ENCODE results near the gene DCBLD2. TPM values are rescaled to one million over a fixed set of nuclear protein-coding genes. Genes with fewer than 3 reads are reported as not detected.
"Not testable (repeated sequence)": the region's sequence is repeated elsewhere in the genome, so short reads cannot be mapped to it uniquely, and the experiment has no call there.

The DCBLD2 gene
- total RNA-seq, 1 donor from 2014 or later, result 5.1 TPM

GRCh38 chr3:98887684-98888083, 13.8 kb downstream of the DCBLD2 start:
- no peak overlapping the region for H3K27ac Mint-ChIP-seq
- H3K4me3 Mint-ChIP-seq (ENCODE audit: low read depth), result no peak overlapping the region
- intact Hi-C loops (cut with micrococcal nuclease), result no loop called here
- no peaks in the 10 kb centered on the region for H3K36me3 Mint-ChIP-seq (ENCODE audit: low read depth)
- H3K27me3 Mint-ChIP-seq (ENCODE audit: low read depth), result peaks cover 5% of the 10 kb centered on the region
- no peak for DNase-seq (ENCODE audit: low spot score)
- no peaks in the 10 kb centered on the region for H3K9me3 Mint-ChIP-seq
- H3K4me1 Mint-ChIP-seq (ENCODE audit: low read depth), result peaks cover under 1% of the 10 kb centered on the region

GRCh38 chr3:98886525-98886924, 15.0 kb downstream of the DCBLD2 start:
- peaks cover 3% of the 10 kb centered on the region for H3K27me3 Mint-ChIP-seq (ENCODE audit: low read depth)
- no peaks in the 10 kb centered on the region for H3K4me1 Mint-ChIP-seq (ENCODE audit: low read depth)
- no peak overlapping the region for H3K27ac Mint-ChIP-seq
- intact Hi-C loops (cut with micrococcal nuclease), result no loop called here
- H3K9me3 Mint-ChIP-seq, result no peaks in the 10 kb centered on the region
- no peak for DNase-seq (ENCODE audit: low spot score)
- no peak overlapping the region for H3K4me3 Mint-ChIP-seq (ENCODE audit: low read depth)
- H3K36me3 Mint-ChIP-seq (ENCODE audit: low read depth), result peaks cover 2% of the 10 kb centered on the region

- no peaks in the 10 kb centered on the region for H3K9me3 Mint-ChIP-seq
- H3K4me1 Mint-ChIP-seq (ENCODE audit: low read depth), result no peaks in the 10 kb centered on the region
- H3K27ac Mint-ChIP-seq, result no peak overlapping the region
- DNase-seq (ENCODE audit: low spot score), result no peak
- no peak overlapping the region for H3K4me3 Mint-ChIP-seq (ENCODE audit: low read depth)
- peaks cover 2% of the 10 kb centered on the region for H3K36me3 Mint-ChIP-seq (ENCODE audit: low read depth)
- peaks cover 3% of the 10 kb centered on the region for H3K27me3 Mint-ChIP-seq (ENCODE audit: low read depth)
- intact Hi-C loops (cut with micrococcal nuclease), result no loop called here
These were observed 15.6 kb downstream of the DCBLD2 start for GRCh38 chr3:98885851-98886250.

- intact Hi-C loops (cut with micrococcal nuclease), result no loop called here
- Mint-ChIP-seq H3K36me3 (ENCODE audit: low read depth) (peaks cover 2% of the 10 kb centered on the region), H3K27ac (no peak overlapping the region), H3K4me3 (ENCODE audit: low read depth) (no peak overlapping the region), H3K4me1 (ENCODE audit: low read depth) (no peaks in the 10 kb centered on the region), H3K27me3 (ENCODE audit: low read depth) (peaks cover 3% of the 10 kb centered on the region), H3K9me3 (no peaks in the 10 kb centered on the region)
- DNase-seq (ENCODE audit: low spot score), result no peak
These were observed 16.7 kb downstream of the DCBLD2 start for GRCh38 chr3:98884675-98885371.

DNA sequence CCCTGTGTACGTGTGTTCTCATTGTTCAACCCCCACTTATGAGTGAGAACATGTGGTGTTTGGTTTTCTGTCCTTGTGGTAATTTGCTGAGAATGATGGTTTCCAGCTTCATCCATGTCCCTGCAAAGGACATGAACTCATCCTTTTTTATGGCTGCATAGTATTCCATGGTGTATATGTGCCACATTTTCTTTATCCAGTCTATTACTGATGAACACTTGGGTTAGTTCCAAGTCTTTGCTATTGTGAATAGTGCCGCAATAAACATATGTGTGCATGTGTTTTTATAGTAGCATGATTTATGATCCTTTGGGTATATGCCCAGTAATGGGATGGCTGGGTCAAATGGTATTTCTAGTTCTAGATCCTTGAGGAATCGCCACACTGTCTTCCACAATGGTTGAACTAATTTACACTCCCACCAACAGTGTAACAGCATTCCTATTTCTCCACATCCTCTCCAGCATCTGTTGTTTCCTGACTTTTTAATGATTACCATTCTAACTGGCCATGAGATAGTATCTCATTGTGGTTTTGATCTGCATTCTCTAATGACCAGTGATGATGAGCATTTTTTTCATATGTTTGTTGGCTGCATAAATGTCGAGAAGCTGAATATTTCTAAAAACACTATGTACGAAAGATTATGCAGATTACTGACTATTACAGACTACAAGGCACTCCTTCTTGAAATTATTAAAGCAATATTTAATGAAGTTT, 18.7 kb downstream of the DCBLD2 start:
- H3K4me1 Mint-ChIP-seq (ENCODE audit: low read depth); H3K27ac Mint-ChIP-seq; DNase-seq (ENCODE audit: low spot score); intact Hi-C loops (cut with micrococcal nuclease); H3K4me3 Mint-ChIP-seq (ENCODE audit: low read depth); H3K36me3 Mint-ChIP-seq (ENCODE audit: low read depth); H3K27me3 Mint-ChIP-seq (ENCODE audit: low read depth); H3K9me3 Mint-ChIP-seq: not testable (repeated sequence)

- intact Hi-C loops (cut with micrococcal nuclease), result no loop called here
- H3K36me3 Mint-ChIP-seq (ENCODE audit: low read depth), result no peaks in the 10 kb centered on the region
- no peak overlapping the region for H3K27ac Mint-ChIP-seq
- H3K27me3 Mint-ChIP-seq (ENCODE audit: low read depth), result no peaks in the 10 kb centered on the region
- H3K4me3 Mint-ChIP-seq (ENCODE audit: low read depth), result no peak overlapping the region
- H3K4me1 Mint-ChIP-seq (ENCODE audit: low read depth), result peaks cover 5% of the 10 kb centered on the region
- no peak for DNase-seq (ENCODE audit: low spot score)
- H3K9me3 Mint-ChIP-seq, result no peaks in the 10 kb centered on the region
These were observed 24.4 kb downstream of the DCBLD2 start for GRCh38 chr3:98877132-98877531.

DNA sequence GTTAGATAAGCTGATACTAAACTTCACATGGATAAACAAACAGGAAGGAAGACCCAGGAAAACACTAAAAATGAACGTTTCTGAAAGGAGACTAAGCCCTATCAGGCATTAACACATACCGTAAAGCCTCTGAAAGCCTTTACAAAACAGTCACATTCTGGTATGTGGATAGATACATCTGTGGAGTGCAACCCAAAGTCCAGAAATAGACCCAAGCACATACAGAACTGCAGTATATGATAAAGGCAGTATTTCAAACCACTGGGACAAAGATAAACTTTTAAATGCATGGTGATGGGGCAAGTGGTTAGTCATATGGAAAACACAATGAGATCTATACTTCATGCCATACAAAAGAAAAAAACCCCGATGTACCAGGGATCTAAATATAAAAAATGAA, 26.0 kb downstream of the DCBLD2 start:
- intact Hi-C loops (cut with micrococcal nuclease), result no loop called here
- H3K4me3 Mint-ChIP-seq (ENCODE audit: low read depth), result no peak overlapping the region
- no peaks in the 10 kb centered on the region for H3K36me3 Mint-ChIP-seq (ENCODE audit: low read depth)
- no peak overlapping the region for H3K27ac Mint-ChIP-seq
- H3K9me3 Mint-ChIP-seq, result no peaks in the 10 kb centered on the region
- peaks cover 5% of the 10 kb centered on the region for H3K4me1 Mint-ChIP-seq (ENCODE audit: low read depth)
- DNase-seq (ENCODE audit: low spot score), result no peak
- no peaks in the 10 kb centered on the region for H3K27me3 Mint-ChIP-seq (ENCODE audit: low read depth)

- H3K4me3 Mint-ChIP-seq (ENCODE audit: low read depth), result no peak overlapping the region
These were observed 26.8 kb downstream of the DCBLD2 start for GRCh38 chr3:98874602-98875249.

GRCh38 chr3:98869391-98869790, 32.1 kb downstream of the DCBLD2 start:
- intact Hi-C loops (cut with micrococcal nuclease), result no loop called here
- H3K36me3 Mint-ChIP-seq (ENCODE audit: low read depth), result no peaks in the 10 kb centered on the region
- peaks cover 8% of the 10 kb centered on the region for H3K9me3 Mint-ChIP-seq
- H3K27me3 Mint-ChIP-seq (ENCODE audit: low read depth), result no peaks in the 10 kb centered on the region
- DNase-seq (ENCODE audit: low spot score), result no peak
- no peak overlapping the region for H3K27ac Mint-ChIP-seq
- H3K4me3 Mint-ChIP-seq (ENCODE audit: low read depth), result no peak overlapping the region
- H3K4me1 Mint-ChIP-seq (ENCODE audit: low read depth), result no peaks in the 10 kb centered on the region

More at GRCh38 chr3:98874602-98875249, 26.8 kb downstream of the DCBLD2 start:
- Mint-ChIP-seq H3K36me3 (ENCODE audit: low read depth) (no peaks in the 10 kb centered on the region), H3K4me1 (ENCODE audit: low read depth) (peaks cover 5% of the 10 kb centered on the region), H3K9me3 (no peaks in the 10 kb centered on the region), H3K27ac (no peak overlapping the region), H3K27me3 (ENCODE audit: low read depth) (no peaks in the 10 kb centered on the region)
- intact Hi-C loops (cut with micrococcal nuclease), result no loop called here
- DNase-seq (ENCODE audit: low spot score), result no peak

DNA sequence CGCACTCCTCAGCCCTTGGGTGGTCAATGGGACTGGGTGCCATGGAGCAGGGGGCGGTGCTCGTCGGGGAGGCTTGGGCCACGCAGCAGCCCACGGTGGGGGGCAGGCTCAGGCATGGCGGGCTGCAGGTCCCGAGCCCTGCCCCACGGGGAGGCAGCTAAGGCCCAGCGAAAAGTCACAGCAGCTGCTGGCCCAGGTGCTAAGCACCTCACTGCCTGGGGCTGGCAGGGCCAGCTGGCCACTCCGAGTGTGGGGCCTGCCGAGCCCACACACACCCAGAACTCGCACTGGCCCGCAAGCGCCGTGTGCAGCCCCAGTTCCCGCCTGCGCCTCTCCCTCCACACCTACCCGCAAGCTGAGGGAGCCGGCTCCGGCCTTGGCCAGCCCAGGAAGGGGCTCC, 43.5 kb downstream of the DCBLD2 start:
- DNase-seq (ENCODE audit: low spot score); H3K4me3 Mint-ChIP-seq (ENCODE audit: low read depth); H3K9me3 Mint-ChIP-seq; H3K27ac Mint-ChIP-seq; H3K4me1 Mint-ChIP-seq (ENCODE audit: low read depth); H3K36me3 Mint-ChIP-seq (ENCODE audit: low read depth); intact Hi-C loops (cut with micrococcal nuclease); H3K27me3 Mint-ChIP-seq (ENCODE audit: low read depth): not testable (repeated sequence)

- H3K27ac Mint-ChIP-seq; H3K9me3 Mint-ChIP-seq; H3K4me3 Mint-ChIP-seq (ENCODE audit: low read depth); H3K36me3 Mint-ChIP-seq (ENCODE audit: low read depth); H3K4me1 Mint-ChIP-seq (ENCODE audit: low read depth); DNase-seq (ENCODE audit: low spot score); intact Hi-C loops (cut with micrococcal nuclease); H3K27me3 Mint-ChIP-seq (ENCODE audit: low read depth): not testable (repeated sequence)
These were observed 44.2 kb downstream of the DCBLD2 start for GRCh38 chr3:98857258-98857657.

- Mint-ChIP-seq H3K27ac (no peak overlapping the region), H3K4me3 (ENCODE audit: low read depth) (no peak overlapping the region), H3K36me3 (ENCODE audit: low read depth) (peaks cover 6% of the 10 kb centered on the region), H3K9me3 (peaks cover 10% of the 10 kb centered on the region), H3K27me3 (ENCODE audit: low read depth) (no peaks in the 10 kb centered on the region), H3K4me1 (ENCODE audit: low read depth) (no peaks in the 10 kb centered on the region)
- no peak for DNase-seq (ENCODE audit: low spot score)
- intact Hi-C loops (cut with micrococcal nuclease), result no loop called here
These were observed 44.8 kb downstream of the DCBLD2 start for GRCh38 chr3:98856724-98857123.

- no peak for DNase-seq (ENCODE audit: low spot score)
- Mint-ChIP-seq H3K36me3 (ENCODE audit: low read depth) (peaks cover 6% of the 10 kb centered on the region), H3K4me3 (ENCODE audit: low read depth) (no peak overlapping the region), H3K9me3 (peaks cover 10% of the 10 kb centered on the region), H3K27ac (no peak overlapping the region), H3K27me3 (ENCODE audit: low read depth) (no peaks in the 10 kb centered on the region), H3K4me1 (ENCODE audit: low read depth) (no peaks in the 10 kb centered on the region)
- intact Hi-C loops (cut with micrococcal nuclease), result no loop called here
These were observed 45.6 kb downstream of the DCBLD2 start for GRCh38 chr3:98855806-98856400.

Measured in activated T-helper 2 cell treated with anti-CD3 and anti-CD28 coated beads, Interferon-gamma antibody, Interleukin-2, Interleukin-4, amounts not matched to agents 10 μg/mL and 5 μg/mL and 100 μg/mL, durations not matched to agents 14 hours and 24 hours and 36 hours (primary cell).